ENCODE data around the gene FGGY.

Gene FGGY

GRCh38 chr1:59675936-59676335 lies 379.0 kb downstream of the FGGY start:
- H3K27me3 ChIP-seq (replicated peaks; ENCODE audit: control insufficient read depth, insufficient read depth, low read length), result no peaks in the 10 kb centered on the region
- DNase-seq (ENCODE audit: extremely low read depth, insufficient read length), result no peak
- H3K4me3 ChIP-seq (replicated peaks; ENCODE audit: low read depth, low read length), result no peak overlapping the region
- no peaks in the 10 kb centered on the region for H3K36me3 ChIP-seq (ENCODE audit: control insufficient read depth, insufficient read depth, low read length)
- TF ChIP-seq CTCF (IDR thresholded peaks at IDR 0.05; ENCODE audit: insufficient read depth, low read length, poor library complexity, severe bottlenecking), result no peak

GRCh38 chr1:59678040-59678439 lies 381.1 kb downstream of the FGGY start:
- no peak for DNase-seq (ENCODE audit: extremely low read depth, insufficient read length)
- H3K4me3 ChIP-seq (replicated peaks; ENCODE audit: low read depth, low read length), result no peak overlapping the region
- H3K36me3 ChIP-seq (ENCODE audit: control insufficient read depth, insufficient read depth, low read length), result no peaks in the 10 kb centered on the region
- TF ChIP-seq CTCF (IDR thresholded peaks at IDR 0.05; ENCODE audit: insufficient read depth, low read length, poor library complexity, severe bottlenecking), result no peak
- H3K27me3 ChIP-seq (replicated peaks; ENCODE audit: control insufficient read depth, insufficient read depth, low read length), result no peaks in the 10 kb centered on the region

GRCh38 chr1:59678493-59679228 lies 381.8 kb downstream of the FGGY start:
- Histone ChIP-seq H3K27me3 (replicated peaks; ENCODE audit: control insufficient read depth, insufficient read depth, low read length) (no peaks in the 10 kb centered on the region), H3K36me3 (ENCODE audit: control insufficient read depth, insufficient read depth, low read length) (no peaks in the 10 kb centered on the region), H3K4me3 (replicated peaks; ENCODE audit: low read depth, low read length) (no peak overlapping the region)
- no peak for DNase-seq (ENCODE audit: extremely low read depth, insufficient read length)
- TF ChIP-seq CTCF (IDR thresholded peaks at IDR 0.05; ENCODE audit: insufficient read depth, low read length, poor library complexity, severe bottlenecking), result no peak

GRCh38 chr1:59680044-59680443 lies 383.1 kb downstream of the FGGY start:
- DNase-seq (ENCODE audit: extremely low read depth, insufficient read length), result no peak
- no peaks in the 10 kb centered on the region for H3K36me3 ChIP-seq (ENCODE audit: control insufficient read depth, insufficient read depth, low read length)
- H3K4me3 ChIP-seq (replicated peaks; ENCODE audit: low read depth, low read length), result no peak overlapping the region
- H3K27me3 ChIP-seq (replicated peaks; ENCODE audit: control insufficient read depth, insufficient read depth, low read length), result no peaks in the 10 kb centered on the region
- TF ChIP-seq CTCF (IDR thresholded peaks at IDR 0.05; ENCODE audit: insufficient read depth, low read length, poor library complexity, severe bottlenecking), result no peak

- Histone ChIP-seq H3K27me3 (replicated peaks; ENCODE audit: control insufficient read depth, insufficient read depth, low read length) (no peaks in the 10 kb centered on the region), H3K4me3 (replicated peaks; ENCODE audit: low read depth, low read length) (no peak overlapping the region), H3K36me3 (ENCODE audit: control insufficient read depth, insufficient read depth, low read length) (no peaks in the 10 kb centered on the region)
- no peak for TF ChIP-seq CTCF (IDR thresholded peaks at IDR 0.05; ENCODE audit: insufficient read depth, low read length, poor library complexity, severe bottlenecking)
- no peak for DNase-seq (ENCODE audit: extremely low read depth, insufficient read length)
These were observed 385.6 kb downstream of the FGGY start for GRCh38 chr1:59682396-59683080.

Measured in GM06990 (cell line).